WTC11 (cell line): Measurements from ENCODE around the gene RHBDD1. TPM values are rescaled to one million over a fixed set of nuclear protein-coding genes. Genes with fewer than 3 reads are reported as not detected.

Experiments
- ATAC-seq: fragments of 200-7000 bp; cut with Tn5 transposase; 2 replicates; pipeline ENCODE4 v1.10.0; 2021; ENCODE audit warnings: mild to moderate bottlenecking, moderate library complexity
- CTCF ChIA-PET: fragments of 300-600 bp; sonication (Branson Sonifier 250); formaldehyde crosslinking; loops from one replicate; lab custom pipeline; 2021; ENCODE audit warnings: antibody characterized with exemption; lab: Charles Lee
- POLR2A ChIA-PET: fragments of 350-600 bp; sonication (Branson Sonifier 250); formaldehyde crosslinking; loops from one replicate; lab custom pipeline; 2021; ENCODE audit warnings: antibody characterized with exemption; lab: Charles Lee
- DNase-seq: peaks from one replicate; pipeline ENCODE4 v3.0.0; 2021; ENCODE audit warnings: low spot score
- H3K27ac Mint-ChIP-seq: 2 replicates; pipeline ENCODE4 v1.8.0; 2021; ENCODE audit warnings: mixed read lengths
- H3K27me3 Mint-ChIP-seq: 2 replicates; pipeline ENCODE4 v1.8.0; 2021; ENCODE audit warnings: low read depth, mild to moderate bottlenecking, moderate library complexity, mixed read lengths
- H3K36me3 Mint-ChIP-seq: 2 replicates; pipeline ENCODE4 v1.8.0; 2021; ENCODE audit warnings: mixed read lengths
- H3K4me1 Mint-ChIP-seq: 2 replicates; pipeline ENCODE4 v1.8.0; 2022; ENCODE audit warnings: mixed read lengths
- H3K4me3 Mint-ChIP-seq: 2 replicates; pipeline ENCODE4 v1.8.0; 2021; ENCODE audit warnings: mild to moderate bottlenecking, moderate library complexity, mixed read lengths
- H3K9me3 Mint-ChIP-seq: 2 replicates; pipeline ENCODE4 v1.8.0; 2021; ENCODE audit warnings: mixed read lengths
- ARID4B ChIP-seq: sonication (generic); formaldehyde crosslinking; IDR thresholded peaks from 2 replicates; pipeline ENCODE4 v1.8.0; 2023; ENCODE audit warnings: missing genetic modification reagents, mild to moderate bottlenecking, borderline replicate concordance
- CBFB ChIP-seq: sonication (generic); formaldehyde crosslinking; IDR thresholded peaks from 2 replicates; pipeline ENCODE4 v1.8.1; 2022; ENCODE audit warnings: mild to moderate bottlenecking, low read depth, missing genetic modification reagents
- CREB1 ChIP-seq: sonication (generic); formaldehyde crosslinking; IDR thresholded peaks from 2 replicates; pipeline ENCODE4 v1.8.0; 2023; ENCODE audit warnings: mild to moderate bottlenecking, missing genetic modification reagents
- E2F1 ChIP-seq: sonication (generic); formaldehyde crosslinking; IDR thresholded peaks from 2 replicates; pipeline ENCODE4 v1.8.0; 2022; ENCODE audit warnings: mild to moderate bottlenecking, missing genetic modification reagents
- E2F5 ChIP-seq: sonication (generic); formaldehyde crosslinking; IDR thresholded peaks from 2 replicates; pipeline ENCODE4 v1.8.1; 2022; ENCODE audit warnings: mild to moderate bottlenecking, moderate library complexity, missing genetic modification reagents
- ERG ChIP-seq: fragments of 250-450 bp; sonication (Bioruptor Pico); IDR thresholded peaks from 2 replicates; pipeline ENCODE4 v1.8.0; 2021; ENCODE audit warnings: mild to moderate bottlenecking
- IRF2 ChIP-seq: sonication (generic); formaldehyde crosslinking; IDR thresholded peaks from 2 replicates; pipeline ENCODE4 v1.8.0; 2022; ENCODE audit warnings: low read depth, missing genetic modification reagents, borderline replicate concordance
- JUN ChIP-seq: sonication (generic); formaldehyde crosslinking; IDR thresholded peaks from 2 replicates; pipeline ENCODE4 v1.8.0; 2023; ENCODE audit warnings: mild to moderate bottlenecking, missing genetic modification reagents
- MLX ChIP-seq: sonication (generic); formaldehyde crosslinking; IDR thresholded peaks from 2 replicates; pipeline ENCODE4 v1.8.1; 2023; ENCODE audit warnings: mild to moderate bottlenecking, missing genetic modification reagents, moderate library complexity
- NFYB ChIP-seq: sonication (generic); formaldehyde crosslinking; conservative IDR thresholded peaks from 2 replicates; pipeline ENCODE4 v1.8.0; 2022; ENCODE audit warnings: low read depth, missing genetic modification reagents
- PREB ChIP-seq: sonication (generic); formaldehyde crosslinking; IDR thresholded peaks from 2 replicates; pipeline ENCODE4 v1.8.1; 2022; ENCODE audit warnings: mild to moderate bottlenecking, missing genetic modification reagents, moderate library complexity, borderline replicate concordance
- PRRX2 ChIP-seq: fragments of 250-450 bp; sonication (Bioruptor Pico); IDR thresholded peaks from 2 replicates; pipeline ENCODE4 v1.8.0; 2021; ENCODE audit warnings: mild to moderate bottlenecking
- ZMAT4 ChIP-seq: fragments of 250-450 bp; sonication (Bioruptor Pico); IDR thresholded peaks from 2 replicates; pipeline ENCODE4 v1.9.0; 2021; ENCODE audit warnings: mild to moderate bottlenecking
- ZNF671 ChIP-seq: fragments of 250-450 bp; sonication (Bioruptor Pico); IDR thresholded peaks from 2 replicates; pipeline ENCODE4 v1.8.0; 2021; ENCODE audit warnings: mild to moderate bottlenecking
- total RNA-seq: library from RNA; stranded (reverse); gene quantifications from 3 replicates; pipeline ENCODE4 v1.2.3, GENCODE V29; 2021

The RHBDD1 gene
- total RNA-seq, 1 experiment from 2014 or later, result 25.7 TPM

- no peaks in the 10 kb centered on the region for H3K4me1 Mint-ChIP-seq
- no peaks in the 10 kb centered on the region for H3K36me3 Mint-ChIP-seq
- POLR2A ChIA-PET, result no interaction called here
- TF ChIP-seq CREB1 (CRISPR knock-in tag), result no peak
- TF ChIP-seq ZNF671 (CRISPR knock-in tag), result no peak
- no peak for TF ChIP-seq ARID4B (CRISPR knock-in tag)
- no peak for TF ChIP-seq E2F1 (CRISPR knock-in tag)
- TF ChIP-seq CBFB, result no peak
- TF ChIP-seq JUN (CRISPR knock-in tag), result no peak
- no peak for TF ChIP-seq PRRX2 (CRISPR knock-in tag)
- TF ChIP-seq PREB (CRISPR knock-in tag), result no peak
- no peak for TF ChIP-seq IRF2 (CRISPR knock-in tag)
- TF ChIP-seq E2F5 (CRISPR knock-in tag), result no peak
- no peak for TF ChIP-seq ZMAT4 (CRISPR knock-in tag)
- TF ChIP-seq MLX, result no peak
- TF ChIP-seq ERG (CRISPR knock-in tag), result no peak
- TF ChIP-seq NFYB, result no peak
- CTCF ChIA-PET, result no interaction called here
- no peaks in the 10 kb centered on the region for H3K27me3 Mint-ChIP-seq
- peaks cover 4% of the 10 kb centered on the region; the same call in 1 of the 2 replicates for H3K9me3 Mint-ChIP-seq
- ATAC-seq, result no peak
- no peak for DNase-seq
- H3K27ac Mint-ChIP-seq, result no peak overlapping the region
- no peak overlapping the region for H3K4me3 Mint-ChIP-seq
Observed at GRCh38 chr2:226828191-226828590, 7.7 kb upstream of the RHBDD1 start.
